SK-MEL-5 (cell line): ENCODE measurements around the gene LRRC14B. TPM values are rescaled to one million over a fixed set of nuclear protein-coding genes. Genes with fewer than 3 reads are reported as not detected.
"Not testable (repeated sequence)": the region's sequence is repeated elsewhere in the genome, so short reads cannot be mapped to it uniquely, and the experiment has no call there.

Experiments used
- DNase-seq: peaks from one replicate; pipeline ENCODE4 v3.0.0-alpha.2; 2016; ENCODE audit warnings: low read depth, low spot score
- in situ Hi-C: cut with HindIII; loops from 2 replicates; pipeline ENCODE4 v1.10.0; 2016; ENCODE audit warnings: low sequenced_read_pairs, high pct_unique_total_duplicates, low pct_unique_long_range_greater_than_20kb
- total RNA-seq: library from RNA; depleted of rRNA; stranded (reverse); fragments of >200 nt; shearing (Covaris generic); gene quantifications from 2 replicates; pipeline ENCODE4 v1.2.3, GENCODE V29; 2014

The LRRC14B gene
- total RNA-seq, 1 experiment from 2014 or later: not detected

GRCh38 chr5:197892-198489 lies 6.7 kb downstream of the LRRC14B start:
- in situ Hi-C loops: no loop called here
- DNase-seq: no peak

GRCh38 chr5:198516-199196 lies 7.4 kb downstream of the LRRC14B start:
- in situ Hi-C loops: no loop called here
- DNase-seq: no peak

DNA sequence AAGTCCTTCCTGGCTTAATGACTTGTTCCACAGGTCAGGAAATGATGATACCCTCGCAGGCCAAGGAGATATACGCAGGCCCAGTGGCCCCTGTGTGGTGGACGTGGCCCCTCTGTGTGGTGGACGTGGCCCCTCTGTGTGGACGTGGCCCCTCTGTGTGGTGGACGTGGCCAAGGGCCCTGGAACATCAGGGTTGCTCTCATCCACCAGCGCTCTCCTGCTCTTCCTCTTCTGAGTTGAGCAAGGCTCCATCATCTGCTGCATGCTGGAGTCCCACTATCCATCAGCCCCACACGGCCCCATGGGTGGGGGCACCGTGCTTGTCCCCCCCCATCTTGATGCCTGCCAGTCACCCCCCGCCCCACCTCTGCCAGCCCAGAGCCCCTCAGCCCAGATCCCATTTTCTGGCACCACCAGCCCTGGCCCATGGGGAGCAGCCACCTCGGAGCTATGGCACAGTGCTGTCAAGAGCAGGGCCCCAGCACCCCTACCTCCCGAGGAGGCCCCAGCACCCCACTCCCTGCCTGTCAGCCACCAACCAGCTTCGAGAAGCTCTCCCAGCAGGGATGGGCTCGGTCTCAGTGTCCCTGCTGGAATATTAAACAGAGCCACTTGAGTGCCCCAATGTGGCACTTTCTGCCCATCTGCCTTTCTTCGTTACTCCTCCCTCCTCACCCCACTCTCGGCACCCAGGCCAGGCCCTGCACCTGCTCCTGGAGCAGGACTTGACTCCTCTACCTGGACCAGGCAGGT lies 8.1 kb downstream of the LRRC14B start:
- DNase-seq: no peak
- in situ Hi-C loops: no loop called here

DNA sequence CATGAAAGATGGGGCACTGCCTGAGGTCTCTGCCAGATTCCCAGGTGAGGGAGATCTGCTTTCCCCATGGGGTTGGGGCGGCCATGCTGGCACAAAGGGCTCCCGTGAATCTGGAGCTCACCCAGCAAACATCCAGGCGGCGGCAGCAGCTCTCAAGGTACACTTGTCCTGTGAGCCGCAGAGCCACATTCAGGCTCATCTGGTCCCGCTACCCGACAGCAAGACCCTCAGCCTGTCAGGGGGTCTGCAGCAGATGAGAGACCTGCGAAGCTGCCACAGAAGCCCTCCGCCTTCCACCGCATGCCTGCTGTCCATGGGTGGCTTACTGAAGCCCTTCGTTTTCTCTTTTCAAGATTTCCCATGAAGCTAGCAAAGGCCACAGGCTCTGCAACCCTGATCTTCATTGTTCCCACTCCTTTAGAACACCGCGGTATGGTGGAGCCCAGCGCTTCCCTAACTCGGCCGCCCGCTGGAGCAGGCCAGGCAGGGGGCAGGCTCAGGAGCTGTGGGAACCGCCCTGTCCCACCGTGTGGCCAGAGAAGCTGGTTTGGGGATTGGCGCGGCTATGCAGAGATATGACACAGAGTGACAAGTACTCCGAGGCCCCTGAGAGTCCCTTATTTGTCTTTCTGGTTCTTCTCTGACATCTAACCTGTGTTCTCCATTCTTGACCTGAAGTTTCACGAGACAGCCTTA lies 8.8 kb downstream of the LRRC14B start:
- DNase-seq: no peak
- in situ Hi-C loops: no loop called here

DNA sequence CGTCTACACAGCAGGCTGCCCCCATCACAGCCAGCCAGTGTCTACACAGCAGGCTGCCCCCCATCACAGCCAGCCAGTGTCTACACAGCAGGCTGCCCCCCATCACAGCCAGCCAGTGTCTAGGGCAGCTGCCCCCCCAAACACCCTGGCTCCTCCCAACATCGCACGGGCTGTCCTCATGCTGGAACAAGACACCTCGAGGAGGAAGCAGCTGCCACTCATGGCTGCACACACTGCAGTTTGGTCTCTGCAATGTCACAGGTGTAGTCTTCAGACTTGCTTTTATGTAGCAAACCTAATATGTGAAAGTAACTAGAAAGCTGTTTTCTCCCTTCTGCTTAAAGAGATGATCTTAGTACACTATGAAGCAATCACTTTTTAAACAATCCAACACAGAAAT lies 9.7 kb downstream of the LRRC14B start:
- in situ Hi-C loops: no loop called here
- DNase-seq: no peak

- DNase-seq: no peak
- in situ Hi-C loops: no loop called here
These were observed 10.4 kb downstream of the LRRC14B start for GRCh38 chr5:201672-202071.

DNA sequence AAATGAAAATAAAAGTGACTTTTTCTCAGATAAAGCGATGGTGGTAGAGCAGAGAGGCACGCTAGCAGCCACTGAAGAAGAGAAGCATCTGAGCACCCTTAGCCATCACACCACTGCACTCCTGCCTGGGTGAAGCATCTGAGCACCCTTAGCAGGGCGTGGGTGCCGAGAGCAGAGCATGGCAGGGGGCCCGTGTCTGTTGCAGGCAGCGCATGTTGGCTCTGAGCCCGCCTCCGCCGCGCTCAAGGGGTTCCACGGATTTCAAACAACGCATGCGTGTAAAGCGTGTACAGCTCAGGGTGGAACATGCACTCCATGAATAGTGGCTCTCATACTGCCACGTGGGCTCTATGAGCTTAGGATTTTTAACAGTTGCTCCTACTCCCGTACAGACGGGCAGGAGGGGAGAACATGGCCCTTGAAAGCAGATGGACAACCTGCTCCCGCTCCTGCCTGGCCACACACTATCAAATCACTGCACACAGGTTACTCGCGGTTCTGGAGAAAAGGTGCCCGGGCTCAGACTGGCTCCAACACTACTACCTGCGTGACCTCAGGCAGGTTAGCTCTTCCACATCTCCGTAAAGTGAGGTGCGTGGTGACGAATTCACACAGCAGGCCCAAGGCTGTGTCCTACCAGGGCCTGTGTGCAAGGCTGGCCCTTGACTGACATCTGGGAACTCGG lies 12.1 kb downstream of the LRRC14B start:
- in situ Hi-C loops: no loop called here
- DNase-seq: no peak

GRCh38 chr5:204001-204400 lies 12.7 kb downstream of the LRRC14B start:
- DNase-seq: no peak
- in situ Hi-C loops: no loop called here

- DNase-seq: no peak
- in situ Hi-C loops: no loop called here
These were observed 13.2 kb downstream of the LRRC14B start for GRCh38 chr5:204462-204861.

GRCh38 chr5:204966-205670 lies 13.8 kb downstream of the LRRC14B start:
- no peak for DNase-seq
- in situ Hi-C loops: no loop called here

- DNase-seq: no peak
These were observed 15.1 kb downstream of the LRRC14B start for GRCh38 chr5:206406-206805.

GRCh38 chr5:206927-207536 lies 15.7 kb downstream of the LRRC14B start:
- in situ Hi-C loops: no loop called here

More at GRCh38 chr5:206406-206805, 15.1 kb downstream of the LRRC14B start:
- in situ Hi-C loops: no loop called here

DNA sequence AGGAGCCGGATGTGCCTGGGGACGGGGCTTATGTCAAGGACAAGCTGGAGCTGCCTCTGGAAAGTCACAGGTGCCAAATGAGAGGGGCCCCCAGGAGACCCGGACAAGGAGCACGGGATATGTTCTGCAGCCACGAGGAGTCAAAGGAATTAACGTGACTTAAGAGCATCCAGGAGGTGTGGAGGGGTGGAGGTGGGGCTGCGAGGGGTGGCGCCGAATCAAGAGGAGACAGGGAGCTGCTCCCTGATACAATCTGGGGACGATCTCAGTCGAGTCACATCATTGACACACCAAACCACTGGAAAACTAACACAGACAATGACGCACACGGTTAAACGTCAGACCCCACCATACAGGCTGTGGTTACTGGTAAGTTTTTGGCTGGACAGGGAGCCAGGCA lies 16.3 kb downstream of the LRRC14B start:
- in situ Hi-C loops: no loop called here
- no peak for DNase-seq

More at GRCh38 chr5:206927-207536, 15.7 kb downstream of the LRRC14B start:
- no peak for DNase-seq

DNA sequence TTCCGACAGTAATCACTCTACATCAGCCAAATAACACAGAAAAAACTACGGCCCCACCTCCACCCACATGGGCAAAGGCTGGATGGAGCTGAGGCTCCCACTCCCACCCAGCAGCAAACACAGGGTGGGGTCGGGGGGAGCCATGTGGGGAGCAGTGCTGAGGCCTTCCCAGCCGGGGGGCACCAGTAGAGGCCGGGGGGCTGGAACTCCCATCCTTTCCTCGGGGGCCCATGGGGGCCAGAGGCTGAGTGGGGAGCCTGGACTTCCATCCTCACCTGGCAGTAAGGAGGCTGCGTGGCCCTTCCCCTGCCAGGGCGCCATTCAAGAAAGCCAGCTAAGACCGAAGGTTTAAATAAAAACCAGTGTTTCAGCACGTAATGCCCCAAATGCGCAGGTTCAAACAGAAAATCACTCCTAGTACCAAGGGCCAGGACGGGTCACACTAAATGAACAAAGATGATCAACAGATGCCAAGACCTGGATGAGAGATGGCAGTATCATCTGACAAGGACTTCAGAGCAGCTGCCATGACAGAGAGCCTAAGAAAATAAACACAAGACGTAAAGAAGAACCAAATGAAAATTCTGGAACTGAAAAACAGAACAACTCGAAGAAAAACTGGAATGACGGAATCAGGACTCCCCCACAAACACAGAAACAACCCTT lies 17.3 kb downstream of the LRRC14B start:
- in situ Hi-C loops: no loop called here

GRCh38 chr5:213803-214395 lies 22.6 kb downstream of the LRRC14B start:
- no peak for DNase-seq
- in situ Hi-C loops: no loop called here

More for the DNA sequence above, 17.3 kb downstream of the LRRC14B start:
- no peak for DNase-seq

GRCh38 chr5:215256-215655 lies 24.0 kb downstream of the LRRC14B start:
- DNase-seq: not testable (repeated sequence)

More at GRCh38 chr5:215256-215655, 24.0 kb downstream of the LRRC14B start:
- in situ Hi-C loops: not testable (repeated sequence)
